Erythroblast (primary cell): Measurements from ENCODE around the gene COX14.

Experiments
- GATA1 ChIP-seq: IDR thresholded peaks from 2 replicates; pipeline ENCODE4 v1.6.1; 2011; ENCODE audit warnings: low read depth, mild to moderate bottlenecking, control low read depth, low read length, moderate library complexity
- POLR2A ChIP-seq: IDR thresholded peaks from 2 replicates; pipeline ENCODE4 v1.6.1; 2011; ENCODE audit warnings: mild to moderate bottlenecking, low read length

- no peak for TF ChIP-seq POLR2A
- no peak for TF ChIP-seq GATA1
Measured at GRCh38 chr12:50102131-50102531, 9.9 kb upstream of the COX14 start.
